GM23338 (cell line): Measurements from ENCODE around the gene STX8. TPM values are rescaled to one million over a fixed set of nuclear protein-coding genes. Genes with fewer than 3 reads are reported as not detected.

ENCODE experiments used
- ATAC-seq: fragments of 200-7000 bp; cut with Tn5 transposase; 3 replicates; pipeline ENCODE4 v1.9.1; 2020
- DNase-seq: peaks from one replicate; pipeline ENCODE4 v3.0.0-alpha.2; 2015; ENCODE audit warnings: low spot score
- H2AFZ ChIP-seq: fragments of 200-600 bp; sonication (generic); 2 replicates; pipeline ENCODE4 v1.8.0; 2016; ENCODE audit warnings: antibody characterized with exemption, mild to moderate bottlenecking, moderate library complexity
- H3F3A ChIP-seq: fragments of 200-600 bp; sonication (generic); replicated peaks from 2 replicates; pipeline ENCODE4 v1.8.0; 2017; ENCODE audit warnings: antibody characterized with exemption, mixed run types, low read depth
- H3K27ac ChIP-seq: fragments of 200-600 bp; sonication (generic); 2 replicates; pipeline ENCODE4 v1.6.1; 2016; ENCODE audit warnings: low read depth
- H3K27me3 ChIP-seq: fragments of 200-600 bp; sonication (generic); 2 replicates; pipeline ENCODE4 v1.8.0; 2016; ENCODE audit warnings: mild to moderate bottlenecking, mixed run types, moderate library complexity; ENCODE audit not compliant: insufficient read depth
- H3K36me3 ChIP-seq: fragments of 200-600 bp; sonication (generic); 2 replicates; pipeline ENCODE4 v1.8.0; 2016; ENCODE audit warnings: mild to moderate bottlenecking; ENCODE audit not compliant: insufficient read depth
- H3K4me1 ChIP-seq: fragments of 200-600 bp; sonication (generic); 2 replicates; pipeline ENCODE4 v1.8.0; 2016; ENCODE audit warnings: mild to moderate bottlenecking, moderate library complexity; ENCODE audit not compliant: insufficient read depth
- H3K4me2 ChIP-seq: fragments of 200-600 bp; sonication (generic); 2 replicates; pipeline ENCODE4 v1.7.1; 2017; ENCODE audit warnings: mixed run types
- H3K4me3 ChIP-seq: fragments of 200-600 bp; sonication (generic); 2 replicates; pipeline ENCODE4 v1.6.1; 2016; ENCODE audit warnings: mixed run types
- H3K79me2 ChIP-seq: fragments of 200-600 bp; sonication (generic); replicated peaks from 2 replicates; pipeline ENCODE4 v1.8.0; 2017; ENCODE audit warnings: mild to moderate bottlenecking; ENCODE audit not compliant: insufficient read depth
- H3K9me2 ChIP-seq: fragments of 200-600 bp; sonication (generic); 2 replicates; pipeline ENCODE4 v1.8.0; 2017; ENCODE audit not compliant: insufficient read depth
- H4K20me1 ChIP-seq: fragments of 200-600 bp; sonication (generic); replicated peaks from 2 replicates; pipeline ENCODE4 v1.8.0; 2017; ENCODE audit warnings: mild to moderate bottlenecking; ENCODE audit not compliant: insufficient read depth
- H3K27ac Mint-ChIP-seq: 2 replicates; pipeline ENCODE4 v1.8.0; 2020; ENCODE audit warnings: inconsistent platforms, mild to moderate bottlenecking, moderate library complexity, mixed read lengths
- H3K27me3 Mint-ChIP-seq: 3 replicates; pipeline ENCODE4 v1.8.0; 2022; ENCODE audit warnings: low read depth, mild to moderate bottlenecking, moderate library complexity, mixed read lengths, inconsistent platforms; ENCODE audit not compliant: insufficient read depth, poor library complexity
- H3K36me3 Mint-ChIP-seq: 3 replicates; pipeline ENCODE4 v1.8.0; 2021; ENCODE audit warnings: low read depth, mild to moderate bottlenecking, inconsistent platforms, moderate library complexity, mixed read lengths
- H3K4me1 Mint-ChIP-seq: 3 replicates; pipeline ENCODE4 v1.8.0; 2020; ENCODE audit warnings: mild to moderate bottlenecking, inconsistent platforms, mixed read lengths
- H3K4me3 Mint-ChIP-seq: 3 replicates; pipeline ENCODE4 v1.8.0; 2021; ENCODE audit warnings: moderate library complexity, mild to moderate bottlenecking, inconsistent platforms, mixed read lengths
- H3K9me3 Mint-ChIP-seq: 3 replicates; pipeline ENCODE4 v1.8.0; 2020; ENCODE audit warnings: moderate library complexity, mild to moderate bottlenecking, inconsistent platforms, mixed read lengths
- CREB1 ChIP-seq: fragments of 250-450 bp; sonication (Bioruptor Pico); IDR thresholded peaks from 2 replicates; pipeline ENCODE4 v1.5.0; 2020; ENCODE audit warnings: low read depth, mild to moderate bottlenecking, moderate library complexity
- ETS1 ChIP-seq: IDR thresholded peaks from 2 replicates; pipeline ENCODE4 v1.6.1; 2016; ENCODE audit warnings: antibody characterized with exemption
- EZH2 ChIP-seq: fragments of 200-600 bp; sonication (generic); IDR thresholded peaks from one replicate; pipeline ENCODE4 v1.8.0; 2017; ENCODE audit warnings: antibody characterized with exemption, mild to moderate bottlenecking, low read depth; ENCODE audit not compliant: unreplicated experiment
- EZH2phosphoT487 ChIP-seq: fragments of 200-600 bp; sonication (generic); IDR thresholded peaks from one replicate; pipeline ENCODE4 v1.8.1; 2018; ENCODE audit warnings: antibody characterized with exemption; ENCODE audit not compliant: unreplicated experiment
- JUNB ChIP-seq: IDR thresholded peaks from one replicate; pipeline ENCODE4 v1.6.1; 2016; ENCODE audit warnings: antibody characterized with exemption; ENCODE audit not compliant: unreplicated experiment
- NANOG ChIP-seq: IDR thresholded peaks from 2 replicates; pipeline ENCODE4 v1.6.1; 2016; ENCODE audit warnings: antibody characterized with exemption, borderline replicate concordance
- POLR2AphosphoS5 ChIP-seq: IDR thresholded peaks from 2 replicates; pipeline ENCODE4 v1.6.1; 2016; ENCODE audit warnings: antibody characterized with exemption, low read depth
- REST ChIP-seq: IDR thresholded peaks from one replicate; pipeline ENCODE4 v1.6.1; 2018; ENCODE audit warnings: antibody characterized with exemption; ENCODE audit not compliant: unreplicated experiment
- STAT1 ChIP-seq: IDR thresholded peaks from one replicate; pipeline ENCODE4 v1.6.1; 2016; ENCODE audit warnings: antibody characterized with exemption; ENCODE audit not compliant: unreplicated experiment
- ZNF114 ChIP-seq: fragments of 250-450 bp; sonication (Bioruptor Pico); IDR thresholded peaks from 2 replicates; pipeline ENCODE4 v1.5.0; 2020; ENCODE audit warnings: mild to moderate bottlenecking, moderate library complexity
- ZNF331 ChIP-seq: fragments of 250-450 bp; sonication (Bioruptor Pico); IDR thresholded peaks from 2 replicates; pipeline ENCODE4 v1.5.0; 2020; ENCODE audit warnings: low read depth, mild to moderate bottlenecking, moderate library complexity
- ZNF462 ChIP-seq: fragments of 250-450 bp; sonication (Bioruptor Pico); IDR thresholded peaks from 2 replicates; pipeline ENCODE4 v1.5.0; 2020; ENCODE audit warnings: mild to moderate bottlenecking, moderate library complexity
- polyA plus RNA-seq: library from polyadenylated mRNA; unstranded; fragments of >200 nt; fragmentation: Nextera tagmentation; extraction: Ambion mirVana; gene quantifications from 2 replicates; pipeline ENCODE4 v1.2.1, GENCODE V29; 2016
- total RNA-seq: library from RNA; depleted of rRNA; stranded (reverse); fragments of >200 nt; shearing (Covaris generic); gene quantifications from 2 replicates; pipeline ENCODE4 v1.2.3, GENCODE V29; 2014

The STX8 gene
- total and polyA plus RNA-seq, 2 experiments from 2014 or later: 59.4 to 82.3 TPM

GRCh38 chr17:9294661-9295210 is 280.9 kb downstream of the STX8 start (continued):
- TF ChIP-seq STAT1 (no peak), ETS1 (no peak)

- Histone ChIP-seq H3K4me1 (no peaks in the 10 kb centered on the region; the same call in 1 of the 2 replicates), H3K27ac (no peak overlapping the region), H3F3A (no peaks in the 10 kb centered on the region), H3K9me2 (0 out of 2 replicates have a peak, but pooled peaks cover 5% of the 10 kb centered on the region), H3K4me2 (no peak overlapping the region), H4K20me1 (no peaks in the 10 kb centered on the region), H2AFZ (no peak overlapping the region), H3K27me3 (no peaks in the 10 kb centered on the region), H3K79me2 (no peaks in the 10 kb centered on the region), H3K4me3 (no peak overlapping the region), H3K36me3 (no peaks in the 10 kb centered on the region)
- Mint-ChIP-seq H3K27ac (peak overlapping the region; percentile 9; the same call in 1 of the 2 replicates), H3K4me1 (no peaks in the 10 kb centered on the region; the same call in 2 of the 3 replicates), H3K36me3 (no peaks in the 10 kb centered on the region), H3K27me3 (peaks cover 3% of the 10 kb centered on the region), H3K9me3 (no peaks in the 10 kb centered on the region), H3K4me3 (no peak overlapping the region)
- DNase-seq (no peak), ATAC-seq (no peak; the same call in 2 of the 3 replicates)
- TF ChIP-seq JUNB (no peak), REST (no peak), POLR2AphosphoS5 (no peak), STAT1 (no peak), CREB1 (CRISPR knock-in tag) (no peak), ETS1 (no peak), ZNF114 (no peak), EZH2 (no peak), EZH2phosphoT487 (no peak), NANOG (no peak), ZNF462 (CRISPR knock-in tag) (no peak), ZNF331 (CRISPR knock-in tag) (no peak)
Observed at GRCh38 chr17:9292561-9292941, 283.1 kb downstream of the STX8 start.
